22Rv1 (cell line): ENCODE data around the gene TMLHE.
"Not testable (repeated sequence)": the region's sequence is repeated elsewhere in the genome, so short reads cannot be mapped to it uniquely, and the experiment has no call there.

Experiments used
- H3K27ac ChIP-seq: fragments of 450-650 bp; 2 replicates; pipeline ENCODE4 v1.5.1; 2017
- ZFX ChIP-seq: fragments of 450-650 bp; IDR thresholded peaks from 2 replicates; pipeline ENCODE4 v1.6.1; 2017; ENCODE audit warnings: antibody characterized with exemption, borderline replicate concordance
- TF ChIP-seq, protein P1 (sequence below): fragments of 450-650 bp; IDR thresholded peaks from 2 replicates; pipeline ENCODE4 v1.5.1; 2017; ENCODE audit warnings: mild to moderate bottlenecking

Gene TMLHE

DNA sequence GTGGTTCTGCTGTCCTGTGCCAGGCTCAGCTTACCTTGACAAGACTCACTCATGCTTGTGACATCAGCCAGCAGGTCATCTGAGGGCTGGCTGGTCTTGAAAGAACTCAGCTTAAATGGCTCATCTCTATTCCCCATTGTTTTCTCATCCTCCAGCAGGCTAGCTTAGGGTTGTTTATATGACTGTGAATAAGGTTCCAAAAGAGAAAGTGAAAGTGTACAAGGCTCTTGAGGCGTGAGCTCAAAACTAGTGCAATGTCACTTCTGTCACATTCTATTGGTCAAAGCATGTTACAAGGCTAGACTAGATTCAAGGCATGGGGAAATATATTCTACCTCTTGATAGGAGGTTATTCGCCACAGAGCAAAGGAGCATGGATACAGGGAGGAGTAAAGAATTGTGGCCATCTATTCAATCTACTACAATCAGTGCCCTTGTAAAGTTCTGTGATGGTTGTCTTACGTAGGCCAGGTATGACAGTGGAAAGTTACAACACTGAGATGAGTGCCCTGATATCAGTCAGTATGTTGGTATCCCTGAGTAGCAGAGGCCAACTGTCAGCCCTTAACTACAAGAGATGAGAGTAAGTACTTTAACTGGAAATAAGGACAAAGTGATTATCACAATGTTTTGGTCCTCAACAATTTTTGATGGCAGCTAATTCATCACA, 19.8 kb upstream of the TMLHE start:
- TF ChIP-seq ZFX = no peak

DNA sequence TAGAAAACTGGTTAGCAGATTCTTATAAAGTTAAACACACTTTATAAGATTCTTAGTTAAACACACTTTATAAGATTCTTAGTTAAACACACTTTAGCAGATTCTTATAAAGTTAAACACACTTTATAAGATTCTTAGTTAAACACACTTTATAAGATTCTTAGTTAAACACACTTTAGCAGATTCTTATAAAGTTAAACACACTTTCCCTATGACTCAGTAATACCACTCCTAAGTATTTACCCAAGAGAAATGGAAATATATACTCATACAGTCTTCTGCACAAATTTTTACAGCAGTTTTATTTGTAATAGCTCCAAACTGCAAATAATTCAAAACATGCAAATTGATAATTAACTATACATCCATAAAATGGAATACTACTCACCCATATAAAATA, 7.4 kb upstream of the TMLHE start:
- H3K27ac ChIP-seq = not testable (repeated sequence)

More for the DNA sequence above, 19.8 kb upstream of the TMLHE start:
- no peak overlapping the region for H3K27ac ChIP-seq

DNA sequence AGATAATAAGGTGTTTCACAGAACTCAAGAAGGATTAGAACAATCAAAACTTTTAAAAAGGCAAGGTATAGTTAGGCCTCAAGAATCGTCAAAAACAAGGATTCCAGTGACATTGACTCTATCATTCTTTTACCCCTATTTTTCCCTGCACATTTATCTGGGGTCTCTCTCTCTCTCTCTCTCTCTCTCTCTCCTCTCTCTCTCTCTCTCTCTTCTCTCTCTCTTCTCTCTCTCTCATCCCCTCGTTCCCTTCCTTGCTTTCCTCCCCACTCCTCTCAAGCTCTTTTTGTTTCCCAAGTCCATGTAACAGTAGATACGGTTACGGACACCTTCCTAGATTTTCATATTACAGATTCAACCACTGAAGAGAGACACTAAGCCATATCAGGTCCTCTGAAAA, 3.2 kb upstream of the TMLHE start:
- no peak for TF ChIP-seq ZFX
- TF ChIP-seq, protein P1, sequence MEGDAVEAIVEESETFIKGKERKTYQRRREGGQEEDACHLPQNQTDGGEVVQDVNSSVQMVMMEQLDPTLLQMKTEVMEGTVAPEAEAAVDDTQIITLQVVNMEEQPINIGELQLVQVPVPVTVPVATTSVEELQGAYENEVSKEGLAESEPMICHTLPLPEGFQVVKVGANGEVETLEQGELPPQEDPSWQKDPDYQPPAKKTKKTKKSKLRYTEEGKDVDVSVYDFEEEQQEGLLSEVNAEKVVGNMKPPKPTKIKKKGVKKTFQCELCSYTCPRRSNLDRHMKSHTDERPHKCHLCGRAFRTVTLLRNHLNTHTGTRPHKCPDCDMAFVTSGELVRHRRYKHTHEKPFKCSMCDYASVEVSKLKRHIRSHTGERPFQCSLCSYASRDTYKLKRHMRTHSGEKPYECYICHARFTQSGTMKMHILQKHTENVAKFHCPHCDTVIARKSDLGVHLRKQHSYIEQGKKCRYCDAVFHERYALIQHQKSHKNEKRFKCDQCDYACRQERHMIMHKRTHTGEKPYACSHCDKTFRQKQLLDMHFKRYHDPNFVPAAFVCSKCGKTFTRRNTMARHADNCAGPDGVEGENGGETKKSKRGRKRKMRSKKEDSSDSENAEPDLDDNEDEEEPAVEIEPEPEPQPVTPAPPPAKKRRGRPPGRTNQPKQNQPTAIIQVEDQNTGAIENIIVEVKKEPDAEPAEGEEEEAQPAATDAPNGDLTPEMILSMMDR = no peak
- no peak overlapping the region for H3K27ac ChIP-seq

DNA sequence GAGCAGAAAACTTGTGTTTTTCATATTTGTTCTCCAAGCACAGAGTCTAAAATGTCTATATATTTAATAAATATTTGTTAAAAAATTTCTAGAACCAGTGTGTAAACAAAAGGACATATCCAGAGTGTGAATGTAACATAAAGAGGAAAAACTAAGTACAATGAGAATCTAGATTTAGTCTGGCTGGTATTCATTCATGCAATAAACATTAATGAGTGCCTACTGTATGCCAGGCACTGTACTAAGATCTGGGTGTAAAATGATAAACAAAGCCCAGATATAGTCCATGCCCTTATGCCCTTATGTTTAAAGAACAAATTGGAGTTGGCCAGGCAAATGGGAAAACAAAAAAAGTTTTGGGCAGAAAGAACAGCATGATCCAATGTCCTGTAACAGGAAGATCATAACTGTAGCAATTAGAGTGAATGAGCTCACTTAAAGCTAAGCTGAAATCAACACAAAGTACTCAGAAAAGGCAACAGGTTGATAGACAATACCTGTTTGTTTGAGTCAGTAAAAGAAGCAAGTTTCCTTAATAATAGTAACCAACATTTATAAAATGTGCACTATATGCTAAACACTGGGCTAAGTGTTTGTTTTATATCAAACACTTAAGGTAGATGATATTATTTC, 1.3 kb upstream of the TMLHE start:
- TF ChIP-seq ZFX = no peak
- TF ChIP-seq, protein P1 = no peak
- H3K27ac ChIP-seq = no peak overlapping the region

DNA sequence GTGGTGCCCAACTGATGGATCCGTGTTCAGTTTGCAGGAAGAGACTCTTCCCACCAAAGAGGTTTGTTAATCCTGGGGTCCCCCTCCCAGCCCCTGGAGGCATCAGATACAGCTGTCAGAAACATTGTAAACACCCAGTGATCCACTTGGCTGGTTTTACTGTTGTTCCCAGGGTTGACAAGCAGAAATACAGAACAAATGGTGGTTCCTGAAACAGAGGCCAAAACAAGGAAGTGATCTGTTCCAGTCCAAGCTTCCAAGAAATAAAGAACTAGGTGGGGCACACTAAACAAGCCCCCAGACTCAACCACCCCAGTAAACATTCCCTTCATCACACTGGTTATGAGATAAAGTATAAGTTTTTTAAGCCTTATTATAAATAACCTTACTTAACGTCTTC, 1.4 kb downstream of the TMLHE start:
- TF ChIP-seq, protein P1 = no peak
- TF ChIP-seq ZFX = no peak
- no peak overlapping the region; the same call in 1 of the 2 replicates for H3K27ac ChIP-seq

DNA sequence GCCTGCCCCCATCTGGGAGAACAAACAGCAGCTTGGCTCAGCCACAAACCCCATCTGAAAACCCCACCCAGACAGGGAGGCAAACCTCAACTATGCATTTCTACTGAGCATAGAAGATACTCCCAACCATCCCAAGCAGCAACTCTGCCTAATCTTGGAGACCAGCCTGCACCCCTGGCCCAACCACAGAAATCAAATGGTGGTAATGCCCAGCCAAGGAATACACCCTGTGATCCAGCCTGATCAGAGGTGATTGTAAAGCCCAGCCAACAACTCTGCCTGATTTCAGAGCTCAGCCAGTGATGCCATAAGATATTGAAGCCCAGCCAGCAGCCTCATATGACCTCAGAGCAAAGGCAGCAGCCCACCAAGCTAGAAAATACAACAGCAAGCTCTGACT, 19.8 kb downstream of the TMLHE start:
- no peak for TF ChIP-seq ZFX
- TF ChIP-seq, protein P1 = no peak
- no peak overlapping the region for H3K27ac ChIP-seq

DNA sequence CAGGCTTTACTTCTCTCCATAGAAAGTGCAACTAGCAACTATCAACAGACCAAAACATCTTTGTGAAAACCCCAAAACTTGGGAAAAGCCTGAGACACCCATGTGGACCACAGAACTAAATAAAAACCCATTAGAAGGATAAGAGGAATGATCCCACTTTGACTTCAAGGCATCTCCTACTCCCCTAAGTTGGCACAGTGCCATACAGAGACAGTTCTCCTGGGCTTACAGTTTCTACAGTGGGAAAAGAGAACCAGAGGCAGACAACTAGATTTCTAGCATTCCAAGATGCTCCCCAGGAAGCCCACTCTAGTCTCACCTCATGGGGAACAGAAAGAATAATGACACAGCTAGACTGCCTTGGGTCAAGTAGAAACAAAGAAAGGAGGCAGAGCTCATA, 20.4 kb downstream of the TMLHE start:
- TF ChIP-seq, protein P1 = no peak
- TF ChIP-seq ZFX = no peak
- no peak overlapping the region for H3K27ac ChIP-seq

DNA sequence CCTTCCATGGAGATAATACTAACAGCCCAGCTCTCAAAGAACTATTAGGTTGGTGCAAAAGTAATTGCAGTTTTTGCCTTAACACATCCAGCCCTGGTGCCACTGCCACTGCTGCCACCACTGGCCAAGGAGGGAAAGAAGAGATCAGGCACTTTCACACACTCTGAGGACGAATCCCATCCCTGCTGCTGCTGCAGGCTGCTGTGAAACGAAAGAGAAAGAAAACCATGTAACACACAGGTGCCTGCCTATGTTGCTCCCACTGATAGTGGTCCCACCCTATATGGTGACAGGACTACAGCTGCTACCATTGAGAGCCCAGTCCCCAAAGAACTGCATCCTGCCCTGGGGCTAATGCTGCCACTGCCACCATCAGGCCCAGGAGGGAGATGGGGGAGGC, 35.1 kb downstream of the TMLHE start:
- no peak overlapping the region for H3K27ac ChIP-seq
- TF ChIP-seq ZFX = no peak
- TF ChIP-seq, protein P1 = no peak
